Measurements from ENCODE around the gene ATG7. TPM values are rescaled to one million over a fixed set of nuclear protein-coding genes. Genes with fewer than 3 reads are reported as not detected.
"Not testable (repeated sequence)": the region's sequence is repeated elsewhere in the genome, so short reads cannot be mapped to it uniquely, and the experiment has no call there.

ATG7 gene
- total and polyA plus RNA-seq, 9 donors: 10.2 to 54.5 (median 37.4) TPM

DNA sequence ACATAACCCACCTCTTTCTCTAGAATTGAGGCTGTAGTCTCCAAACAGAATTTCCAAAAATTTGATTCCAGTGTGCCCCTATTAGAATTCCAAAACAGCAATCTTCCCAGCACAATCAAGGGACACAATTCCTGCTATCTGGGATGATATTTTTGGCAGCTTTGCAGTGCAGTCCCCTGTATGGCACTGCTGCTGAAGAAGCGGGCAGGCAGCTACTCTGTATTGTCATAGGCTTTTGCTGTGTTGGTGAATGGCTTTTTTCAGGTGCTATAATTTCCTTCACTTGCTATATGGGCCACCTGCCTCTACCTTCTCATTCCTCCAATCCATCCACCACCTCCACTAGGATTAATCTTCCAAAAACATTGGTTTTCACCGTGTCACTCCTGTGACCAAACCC, 226.0 kb downstream of the ATG7 start:
- no peak overlapping the region for H3K4me3 ChIP-seq
- no peaks in the 10 kb centered on the region for H3K27me3 ChIP-seq
- H3K27ac ChIP-seq: no peak overlapping the region
- intact Hi-C loops (cut with DNase I): no loop called here
- WGBS, 3 donors: 84 to 90% (median 90%) methylated on average over 2 of the region's 2 CpGs
- H3K4me1 ChIP-seq (ENCODE audit: insufficient read depth): peaks cover 11% of the 10 kb centered on the region
- TF ChIP-seq POLR2A (IDR thresholded peaks at IDR 0.05) (no peak), EP300 (IDR thresholded peaks at IDR 0.05) (no peak)
- TF ChIP-seq, protein P1, sequence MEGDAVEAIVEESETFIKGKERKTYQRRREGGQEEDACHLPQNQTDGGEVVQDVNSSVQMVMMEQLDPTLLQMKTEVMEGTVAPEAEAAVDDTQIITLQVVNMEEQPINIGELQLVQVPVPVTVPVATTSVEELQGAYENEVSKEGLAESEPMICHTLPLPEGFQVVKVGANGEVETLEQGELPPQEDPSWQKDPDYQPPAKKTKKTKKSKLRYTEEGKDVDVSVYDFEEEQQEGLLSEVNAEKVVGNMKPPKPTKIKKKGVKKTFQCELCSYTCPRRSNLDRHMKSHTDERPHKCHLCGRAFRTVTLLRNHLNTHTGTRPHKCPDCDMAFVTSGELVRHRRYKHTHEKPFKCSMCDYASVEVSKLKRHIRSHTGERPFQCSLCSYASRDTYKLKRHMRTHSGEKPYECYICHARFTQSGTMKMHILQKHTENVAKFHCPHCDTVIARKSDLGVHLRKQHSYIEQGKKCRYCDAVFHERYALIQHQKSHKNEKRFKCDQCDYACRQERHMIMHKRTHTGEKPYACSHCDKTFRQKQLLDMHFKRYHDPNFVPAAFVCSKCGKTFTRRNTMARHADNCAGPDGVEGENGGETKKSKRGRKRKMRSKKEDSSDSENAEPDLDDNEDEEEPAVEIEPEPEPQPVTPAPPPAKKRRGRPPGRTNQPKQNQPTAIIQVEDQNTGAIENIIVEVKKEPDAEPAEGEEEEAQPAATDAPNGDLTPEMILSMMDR (IDR thresholded peaks at IDR 0.05): no peak
- H3K36me3 ChIP-seq: no peaks in the 10 kb centered on the region
- DNase-seq: no peak
- H3K9me3 ChIP-seq: no peaks in the 10 kb centered on the region

DNA sequence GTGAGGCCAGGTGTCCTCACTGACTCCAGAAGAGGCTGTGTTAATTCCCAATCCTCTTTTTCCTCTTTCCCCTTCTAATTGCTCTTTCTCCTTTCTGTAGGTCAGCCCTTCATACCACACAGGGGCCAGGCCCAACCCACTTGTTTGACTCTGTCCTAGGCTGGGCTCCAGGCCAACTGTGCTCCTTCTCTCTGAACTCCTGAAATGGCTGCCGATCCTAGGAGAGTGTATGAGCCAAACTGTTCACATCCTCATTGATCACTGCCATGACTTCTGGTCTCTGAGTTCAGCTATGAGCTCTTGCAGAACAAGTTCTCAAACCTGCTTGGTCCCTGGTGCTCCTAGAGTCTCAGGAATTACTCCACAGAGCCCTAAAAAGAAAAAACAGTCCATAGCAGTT, 226.4 kb downstream of the ATG7 start:
- H3K27me3 ChIP-seq: no peaks in the 10 kb centered on the region
- DNase-seq: peak; percentile 57 to 74 (median 64)
- TF ChIP-seq, protein P1 (IDR thresholded peaks at IDR 0.05): no peak
- TF ChIP-seq POLR2A (IDR thresholded peaks at IDR 0.05): no peak
- no peak for TF ChIP-seq EP300 (IDR thresholded peaks at IDR 0.05)
- H3K36me3 ChIP-seq: no peaks in the 10 kb centered on the region
- no peaks in the 10 kb centered on the region for H3K9me3 ChIP-seq
- H3K27ac ChIP-seq: no peak overlapping the region
- peaks cover 11% of the 10 kb centered on the region for H3K4me1 ChIP-seq (ENCODE audit: insufficient read depth)
- H3K4me3 ChIP-seq: no peak overlapping the region
- intact Hi-C loops (cut with DNase I): no loop called here
- WGBS, 3 donors: 0 to 18% (median 8%) methylated on average over 1 of the region's 1 CpG

DNA sequence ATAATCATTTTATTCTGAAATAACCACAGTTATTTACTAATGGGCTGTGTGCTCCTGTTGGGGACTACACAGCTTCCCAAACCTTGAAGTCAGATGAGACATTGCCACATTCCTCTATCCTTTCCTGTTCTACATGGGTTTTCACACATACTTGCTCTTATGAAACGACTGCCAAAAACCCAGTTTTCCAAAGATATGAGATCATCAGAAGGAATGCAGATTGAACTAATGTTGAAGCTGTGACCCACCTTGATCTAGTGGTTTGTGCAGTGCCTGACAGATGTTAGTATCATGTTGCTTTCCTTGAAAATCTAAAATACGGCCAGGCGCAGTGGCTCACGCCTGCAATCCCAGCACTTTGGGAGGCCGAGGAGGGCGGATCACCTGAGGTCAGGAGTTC, 226.9 kb downstream of the ATG7 start:
- no peaks in the 10 kb centered on the region for H3K27me3 ChIP-seq
- intact Hi-C loops (cut with DNase I): no loop called here
- TF ChIP-seq, protein P1 (IDR thresholded peaks at IDR 0.05): no peak
- TF ChIP-seq POLR2A (IDR thresholded peaks at IDR 0.05): no peak
- no peak for TF ChIP-seq EP300 (IDR thresholded peaks at IDR 0.05)
- H3K4me1 ChIP-seq (ENCODE audit: insufficient read depth): peaks cover 11% of the 10 kb centered on the region
- no peak overlapping the region for H3K27ac ChIP-seq
- 61 to 76% (median 73%) methylated on average over 6 of the region's 6 CpGs for WGBS, 3 donors
- DNase-seq: no peak
- no peak overlapping the region for H3K4me3 ChIP-seq
- no peaks in the 10 kb centered on the region for H3K9me3 ChIP-seq
- no peaks in the 10 kb centered on the region for H3K36me3 ChIP-seq

DNA sequence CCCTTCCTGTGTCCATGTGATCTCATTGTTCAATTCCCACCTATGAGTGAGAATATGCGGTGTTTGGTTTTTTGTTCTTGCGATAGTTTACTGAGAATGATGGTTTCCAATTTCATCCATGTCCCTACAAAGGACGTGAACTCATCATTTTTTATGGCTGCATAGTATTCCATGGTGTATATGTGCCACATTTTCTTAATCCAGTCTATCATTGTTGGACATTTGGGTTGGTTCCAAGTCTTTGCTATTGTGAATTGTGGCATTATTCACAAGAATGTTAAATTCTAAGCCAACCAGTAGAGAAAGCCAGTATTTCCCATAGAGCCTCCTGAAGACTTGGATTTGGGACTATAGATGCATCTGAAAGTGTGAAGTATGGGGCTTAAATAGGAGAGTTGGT, 230.2 kb downstream of the ATG7 start:
- intact Hi-C loops (cut with DNase I); H3K27ac ChIP-seq; H3K36me3 ChIP-seq; H3K4me3 ChIP-seq; H3K27me3 ChIP-seq; H3K9me3 ChIP-seq; H3K4me1 ChIP-seq (ENCODE audit: insufficient read depth); DNase-seq: not testable (repeated sequence)
- 83 to 92% methylated on average over 1 to 2 of the region's 3 CpGs; no CpG with 5 or more reads in 1 of the 3 donors for WGBS, 3 donors

DNA sequence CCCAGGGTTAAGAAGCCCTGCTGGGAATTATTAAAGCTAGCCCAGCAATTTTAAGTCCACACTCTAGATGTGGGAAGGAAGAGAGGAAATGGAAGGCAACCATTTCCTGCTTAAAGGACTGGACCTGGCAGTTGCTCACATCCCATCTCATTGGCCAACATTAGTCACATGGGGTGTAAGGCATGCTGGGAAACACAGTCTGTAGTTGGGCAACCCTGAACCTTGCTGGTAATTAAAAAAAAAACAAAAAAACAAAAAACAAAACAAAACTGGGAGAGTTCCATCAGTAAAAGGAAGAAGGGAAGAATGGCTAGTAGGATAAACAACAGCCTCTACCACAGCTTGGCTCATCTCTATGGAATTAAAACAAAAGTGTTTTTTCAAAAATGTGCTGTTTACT, 235.5 kb downstream of the ATG7 start:
- DNase-seq: no peak
- Histone ChIP-seq H3K4me3 (no peak overlapping the region), H3K4me1 (ENCODE audit: insufficient read depth) (peaks cover 19% of the 10 kb centered on the region), H3K36me3 (no peaks in the 10 kb centered on the region), H3K9me3 (no peaks in the 10 kb centered on the region), H3K27me3 (no peaks in the 10 kb centered on the region), H3K27ac (peak overlapping the region; percentile 50 to 84)
- TF ChIP-seq, protein P1 (IDR thresholded peaks at IDR 0.05): no peak
- TF ChIP-seq POLR2A (IDR thresholded peaks at IDR 0.05): no peak
- TF ChIP-seq EP300 (IDR thresholded peaks at IDR 0.05): no peak
- intact Hi-C loops (cut with DNase I): no loop called here
